Panc1 (cell line): ENCODE data around the gene PRKG1. TPM values are rescaled to one million over a fixed set of nuclear protein-coding genes. Genes with fewer than 3 reads are reported as not detected.

Source experiments
- ATAC-seq: fragments of 200-7000 bp; cut with Tn5 transposase; 2 replicates; pipeline ENCODE4 v1.9.1; 2020; ENCODE audit warnings: mild to moderate bottlenecking, moderate library complexity
- BruUV-seq: library from RNA; stranded (reverse); fragments of 400-500 nt; replicated peaks from 2 replicates; lab custom pipeline; 2021; lab: Mats Ljungman, UMichigan
- CTCF ChIA-PET: fragments of 300-600 bp; sonication (Branson Sonifier 250); formaldehyde crosslinking; loops from one replicate; lab custom pipeline; 2022; ENCODE audit warnings: antibody characterized with exemption; lab: Charles Lee
- POLR2A ChIA-PET: fragments of 300-600 bp; sonication (Branson Sonifier 250); formaldehyde crosslinking; loops from one replicate; lab custom pipeline; 2022; ENCODE audit warnings: antibody characterized with exemption; lab: Charles Lee
- DNase-seq: peaks from one replicate; pipeline ENCODE4 v3.0.0-alpha.2; 2010; ENCODE audit warnings: low read depth, low spot score
- H3K27ac ChIP-seq: 2 replicates; pipeline ENCODE4 v1.5.1; 2011; ENCODE audit warnings: mild to moderate bottlenecking, low read length, inconsistent platforms
- H3K27me3 ChIP-seq: fragments of 200-500 bp; sonication (Bioruptor generic); 2 replicates; pipeline ENCODE4 v1.6.0; 2014; ENCODE audit warnings: low read length, inconsistent platforms; ENCODE audit not compliant: control insufficient read depth, insufficient read depth
- H3K36me3 ChIP-seq: fragments of 200-500 bp; sonication (Bioruptor generic); 2 replicates; pipeline ENCODE4 v1.5.1; 2014; ENCODE audit warnings: inconsistent platforms, mild to moderate bottlenecking, low read length, moderate library complexity; ENCODE audit not compliant: control insufficient read depth, insufficient read depth
- H3K4me1 ChIP-seq: 2 replicates; pipeline ENCODE4 v1.5.1; 2011; ENCODE audit warnings: inconsistent platforms, mild to moderate bottlenecking, low read length, moderate library complexity; ENCODE audit not compliant: control insufficient read depth, insufficient read depth
- H3K4me3 ChIP-seq, 2 experiments: 2 replicates each; pipeline ENCODE4 v1.5.1; 2011 to 2012; ENCODE audit warnings: low read depth in 2 of 2, low read length in 2 of 2, mild to moderate bottlenecking in 2 of 2, inconsistent platforms in 1 of 2, moderate library complexity in 1 of 2
- H3K9me3 ChIP-seq: fragments of 200-500 bp; sonication (Bioruptor generic); 2 replicates; pipeline ENCODE4 v1.5.1; 2014; ENCODE audit warnings: low read depth, mild to moderate bottlenecking, inconsistent platforms, low read length, moderate library complexity; ENCODE audit not compliant: control insufficient read depth, insufficient read depth
- POLR2AphosphoS5 ChIP-seq: IDR thresholded peaks from 2 replicates; pipeline ENCODE4 v1.6.1; 2012; ENCODE audit warnings: mild to moderate bottlenecking, low read depth, low read length, moderate library complexity
- SIN3A ChIP-seq: IDR thresholded peaks from 2 replicates; pipeline ENCODE4 v1.6.1; 2012; ENCODE audit warnings: low read depth, mild to moderate bottlenecking, low read length, moderate library complexity, borderline replicate concordance; ENCODE audit not compliant: insufficient read depth
- in situ Hi-C: cut with HindIII; loops from 2 replicates; pipeline ENCODE4 v1.10.0; 2016; ENCODE audit warnings: low sequenced_read_pairs, low pct_unique_long_range_greater_than_20kb
- intact Hi-C: fragments of 100-400 bp; cut with micrococcal nuclease; formaldehyde crosslinking; loops from one replicate; pipeline ENCODE4 v1.10.0; 2022; ENCODE audit not compliant: unreplicated experiment
- total RNA-seq: library from RNA; stranded (reverse); gene quantifications from one replicate; pipeline ENCODE4 v1.2.1, GENCODE V29; 2021; ENCODE audit not compliant: unreplicated experiment
- TF ChIP-seq, protein P1 (sequence below), 2 experiments: IDR thresholded peaks; 2 replicates each; pipeline ENCODE4 v1.6.1; 2011 to 2012; ENCODE audit warnings: low read depth in 2 of 2, control low read depth in 1 of 2, low read length in 1 of 2, mild to moderate bottlenecking in 1 of 2, moderate library complexity in 1 of 2; ENCODE audit not compliant: insufficient read depth in 1 of 2
- TF ChIP-seq, protein P2 (sequence below): fragments of 450-650 bp; IDR thresholded peaks from 2 replicates; pipeline ENCODE4 v1.5.1; 2017; ENCODE audit warnings: mild to moderate bottlenecking

The PRKG1 gene
- total RNA-seq, 1 experiment from 2014 or later: 0.92 TPM

DNA sequence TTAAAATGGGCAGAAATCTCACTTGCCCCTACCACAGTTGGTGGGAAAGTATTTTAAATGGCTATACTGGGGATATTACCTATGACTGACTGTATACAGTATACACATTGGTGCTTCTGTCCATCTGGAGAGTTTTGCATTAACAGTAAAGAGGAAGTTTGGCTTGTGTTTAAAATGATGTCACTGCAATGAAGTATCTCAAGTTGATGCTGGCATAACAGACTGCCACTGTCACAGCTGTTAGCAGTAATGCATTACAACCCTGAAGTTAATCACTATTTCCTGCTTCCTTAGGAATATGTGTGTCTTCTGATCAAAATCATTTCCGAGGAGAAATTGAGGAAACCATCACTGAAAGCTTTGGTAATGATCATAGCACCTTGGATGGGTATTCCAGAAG, 1241.7 kb downstream of the PRKG1 start:
- Histone ChIP-seq H3K27me3 (no peaks in the 10 kb centered on the region), H3K4me3 (peak overlapping the region; percentile 91 to 97), H3K36me3 (peaks cover 27% of the 10 kb centered on the region), H3K4me1 (peaks cover 56% of the 10 kb centered on the region), H3K9me3 (peaks cover 13% of the 10 kb centered on the region; the same call in 1 of the 2 replicates), H3K27ac (peak overlapping the region; percentile 100)
- peak; percentile 37; the same call in 1 of the 2 replicates for TF ChIP-seq SIN3A
- TF ChIP-seq, protein P1, sequence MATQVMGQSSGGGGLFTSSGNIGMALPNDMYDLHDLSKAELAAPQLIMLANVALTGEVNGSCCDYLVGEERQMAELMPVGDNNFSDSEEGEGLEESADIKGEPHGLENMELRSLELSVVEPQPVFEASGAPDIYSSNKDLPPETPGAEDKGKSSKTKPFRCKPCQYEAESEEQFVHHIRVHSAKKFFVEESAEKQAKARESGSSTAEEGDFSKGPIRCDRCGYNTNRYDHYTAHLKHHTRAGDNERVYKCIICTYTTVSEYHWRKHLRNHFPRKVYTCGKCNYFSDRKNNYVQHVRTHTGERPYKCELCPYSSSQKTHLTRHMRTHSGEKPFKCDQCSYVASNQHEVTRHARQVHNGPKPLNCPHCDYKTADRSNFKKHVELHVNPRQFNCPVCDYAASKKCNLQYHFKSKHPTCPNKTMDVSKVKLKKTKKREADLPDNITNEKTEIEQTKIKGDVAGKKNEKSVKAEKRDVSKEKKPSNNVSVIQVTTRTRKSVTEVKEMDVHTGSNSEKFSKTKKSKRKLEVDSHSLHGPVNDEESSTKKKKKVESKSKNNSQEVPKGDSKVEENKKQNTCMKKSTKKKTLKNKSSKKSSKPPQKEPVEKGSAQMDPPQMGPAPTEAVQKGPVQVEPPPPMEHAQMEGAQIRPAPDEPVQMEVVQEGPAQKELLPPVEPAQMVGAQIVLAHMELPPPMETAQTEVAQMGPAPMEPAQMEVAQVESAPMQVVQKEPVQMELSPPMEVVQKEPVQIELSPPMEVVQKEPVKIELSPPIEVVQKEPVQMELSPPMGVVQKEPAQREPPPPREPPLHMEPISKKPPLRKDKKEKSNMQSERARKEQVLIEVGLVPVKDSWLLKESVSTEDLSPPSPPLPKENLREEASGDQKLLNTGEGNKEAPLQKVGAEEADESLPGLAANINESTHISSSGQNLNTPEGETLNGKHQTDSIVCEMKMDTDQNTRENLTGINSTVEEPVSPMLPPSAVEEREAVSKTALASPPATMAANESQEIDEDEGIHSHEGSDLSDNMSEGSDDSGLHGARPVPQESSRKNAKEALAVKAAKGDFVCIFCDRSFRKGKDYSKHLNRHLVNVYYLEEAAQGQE (IDR thresholded peaks at IDR 0.05; ENCODE audit: insufficient read depth in 1 of 2, low read depth in 2 of 2, low read length in 1 of 2): peak in 1 of 2 experiments; percentile 4; a peak in 1 of 4 replicates
- TF ChIP-seq, protein P2, sequence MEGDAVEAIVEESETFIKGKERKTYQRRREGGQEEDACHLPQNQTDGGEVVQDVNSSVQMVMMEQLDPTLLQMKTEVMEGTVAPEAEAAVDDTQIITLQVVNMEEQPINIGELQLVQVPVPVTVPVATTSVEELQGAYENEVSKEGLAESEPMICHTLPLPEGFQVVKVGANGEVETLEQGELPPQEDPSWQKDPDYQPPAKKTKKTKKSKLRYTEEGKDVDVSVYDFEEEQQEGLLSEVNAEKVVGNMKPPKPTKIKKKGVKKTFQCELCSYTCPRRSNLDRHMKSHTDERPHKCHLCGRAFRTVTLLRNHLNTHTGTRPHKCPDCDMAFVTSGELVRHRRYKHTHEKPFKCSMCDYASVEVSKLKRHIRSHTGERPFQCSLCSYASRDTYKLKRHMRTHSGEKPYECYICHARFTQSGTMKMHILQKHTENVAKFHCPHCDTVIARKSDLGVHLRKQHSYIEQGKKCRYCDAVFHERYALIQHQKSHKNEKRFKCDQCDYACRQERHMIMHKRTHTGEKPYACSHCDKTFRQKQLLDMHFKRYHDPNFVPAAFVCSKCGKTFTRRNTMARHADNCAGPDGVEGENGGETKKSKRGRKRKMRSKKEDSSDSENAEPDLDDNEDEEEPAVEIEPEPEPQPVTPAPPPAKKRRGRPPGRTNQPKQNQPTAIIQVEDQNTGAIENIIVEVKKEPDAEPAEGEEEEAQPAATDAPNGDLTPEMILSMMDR: no peak
- POLR2A ChIA-PET: no interaction called here
- no peak for ATAC-seq
- CTCF ChIA-PET: no interaction called here
- intact Hi-C loops: loop anchor here (5.0 kb wide), 1 partner anchor 466 kb away; no protein-coding TSS in a partner anchor
- no peak for DNase-seq
- in situ Hi-C loops: no loop called here
- no TSS peak for BruUV-seq

DNA sequence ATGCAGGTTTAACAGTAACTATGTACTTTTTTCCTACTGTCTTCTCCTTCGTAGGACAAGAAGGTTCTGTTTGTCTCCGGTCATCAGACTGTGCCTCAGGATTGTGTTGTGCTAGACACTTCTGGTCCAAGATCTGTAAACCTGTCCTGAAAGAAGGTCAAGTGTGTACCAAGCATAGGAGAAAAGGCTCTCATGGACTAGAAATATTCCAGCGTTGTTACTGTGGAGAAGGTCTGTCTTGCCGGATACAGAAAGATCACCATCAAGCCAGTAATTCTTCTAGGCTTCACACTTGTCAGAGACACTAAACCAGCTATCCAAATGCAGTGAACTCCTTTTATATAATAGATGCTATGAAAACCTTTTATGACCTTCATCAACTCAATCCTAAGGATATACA, 1242.2 kb downstream of the PRKG1 start:
- ATAC-seq (no peak), DNase-seq (no peak)
- intact Hi-C loops: loop anchor here (5.0 kb wide), 1 partner anchor 466 kb away; no protein-coding TSS in a partner anchor
- ChIA-PET CTCF (no interaction called here), POLR2A (no interaction called here)
- H3K27ac ChIP-seq: peak overlapping the region; percentile 100
- H3K36me3 ChIP-seq: peaks cover 27% of the 10 kb centered on the region
- BruUV-seq: no TSS peak
- H3K4me1 ChIP-seq: peaks cover 51% of the 10 kb centered on the region
- in situ Hi-C loops: no loop called here
- H3K9me3 ChIP-seq: peaks cover 18% of the 10 kb centered on the region; the same call in 1 of the 2 replicates
- H3K27me3 ChIP-seq: no peaks in the 10 kb centered on the region
- peak; percentile 65 for TF ChIP-seq POLR2AphosphoS5
- TF ChIP-seq, protein P2: no peak
- TF ChIP-seq SIN3A: no peak
- H3K4me3 ChIP-seq: peak overlapping the region; percentile 91 to 97
